22Rv1 (cell line): ENCODE measurements around the gene YWHAG.

Experiments used
- CTCF ChIP-seq: fragments of 450-650 bp; IDR thresholded peaks from 2 replicates; pipeline ENCODE4 v1.5.1; 2017; ENCODE audit warnings: mild to moderate bottlenecking
- ZFX ChIP-seq: fragments of 450-650 bp; IDR thresholded peaks from 2 replicates; pipeline ENCODE4 v1.6.1; 2017; ENCODE audit warnings: antibody characterized with exemption, borderline replicate concordance

- TF ChIP-seq CTCF = no peak
- no peak for TF ChIP-seq ZFX
Observed at GRCh38 chr7:76283254-76284159, 75.3 kb downstream of the YWHAG start.
